ENCODE data around the gene CERS4. TPM values are rescaled to one million over a fixed set of nuclear protein-coding genes. Genes with fewer than 3 reads are reported as not detected.
"Not testable (repeated sequence)": the region's sequence is repeated elsewhere in the genome, so short reads cannot be mapped to it uniquely, and the experiment has no call there.

Gene CERS4
- total RNA-seq, 1 donor from 2014 or later = 30.6 TPM

DNA sequence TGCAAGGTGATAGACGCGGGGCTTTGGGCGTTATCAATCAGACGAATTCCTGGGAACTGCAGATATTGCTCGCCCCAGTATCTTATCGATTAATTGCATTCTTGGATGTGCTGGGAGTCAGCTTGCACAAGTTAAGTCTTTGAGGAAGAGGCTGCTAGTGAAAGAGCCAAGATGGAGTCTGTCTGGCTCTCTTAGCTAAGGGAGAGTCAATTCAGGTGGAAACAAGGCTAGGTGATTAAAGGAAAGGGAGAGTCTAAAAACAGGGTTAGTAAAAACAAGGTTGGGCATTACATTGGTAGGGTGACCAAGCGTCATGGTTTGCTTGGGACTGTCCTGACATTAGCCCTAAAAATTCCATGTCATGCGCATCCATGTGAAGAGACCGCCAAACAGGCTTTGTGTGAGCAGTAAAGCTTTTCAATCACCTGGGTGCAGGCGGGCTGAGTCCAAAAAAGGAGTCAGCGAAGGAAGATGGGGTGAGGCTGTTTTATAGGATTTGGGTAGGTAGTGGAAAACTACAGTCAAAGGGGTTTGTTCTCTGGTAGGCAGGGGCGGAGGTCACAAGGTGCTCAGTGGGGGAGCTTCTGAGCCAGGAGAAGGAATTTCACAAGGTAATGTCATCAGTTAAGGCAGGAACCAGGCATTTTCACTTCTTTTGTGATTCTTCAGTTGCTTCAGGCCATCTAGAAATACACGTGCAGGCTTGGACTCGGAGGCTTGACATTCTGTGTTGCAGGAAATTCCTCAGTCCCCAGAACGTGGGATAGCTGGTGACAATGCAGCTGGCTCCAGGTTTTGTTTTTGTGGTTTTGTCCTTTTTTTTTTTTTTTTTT is 5.7 kb upstream of the CERS4 start:
- DNase-seq; H3K27ac Mint-ChIP-seq; H3K36me3 Mint-ChIP-seq (ENCODE audit: low read depth); H3K9me3 Mint-ChIP-seq; intact Hi-C loops (cut with micrococcal nuclease); H3K4me3 Mint-ChIP-seq; H3K4me1 Mint-ChIP-seq: not testable (repeated sequence)
- peaks cover 12% of the 10 kb centered on the region for H3K27me3 Mint-ChIP-seq

DNA sequence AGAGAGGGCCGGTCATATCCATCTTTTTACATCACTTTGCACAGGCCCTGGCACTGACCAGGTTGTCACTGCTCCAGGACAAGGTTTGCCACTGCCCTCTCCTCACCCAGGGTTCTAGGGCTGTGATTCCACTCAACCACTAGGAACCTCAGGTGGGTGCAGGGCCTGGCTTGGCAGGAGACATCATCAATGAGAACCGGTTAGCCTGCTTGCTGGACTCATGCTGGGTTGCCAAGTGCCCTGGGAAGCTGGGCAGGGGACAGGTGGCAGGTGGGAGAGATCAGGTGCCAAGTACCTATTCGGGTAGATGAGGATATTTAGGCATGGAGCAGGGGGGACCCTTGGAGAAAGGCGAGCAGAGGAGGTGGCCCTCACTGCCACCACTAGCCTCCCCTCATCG is 4.2 kb upstream of the CERS4 start:
- intact Hi-C loops (cut with micrococcal nuclease) = no loop called here

DNA sequence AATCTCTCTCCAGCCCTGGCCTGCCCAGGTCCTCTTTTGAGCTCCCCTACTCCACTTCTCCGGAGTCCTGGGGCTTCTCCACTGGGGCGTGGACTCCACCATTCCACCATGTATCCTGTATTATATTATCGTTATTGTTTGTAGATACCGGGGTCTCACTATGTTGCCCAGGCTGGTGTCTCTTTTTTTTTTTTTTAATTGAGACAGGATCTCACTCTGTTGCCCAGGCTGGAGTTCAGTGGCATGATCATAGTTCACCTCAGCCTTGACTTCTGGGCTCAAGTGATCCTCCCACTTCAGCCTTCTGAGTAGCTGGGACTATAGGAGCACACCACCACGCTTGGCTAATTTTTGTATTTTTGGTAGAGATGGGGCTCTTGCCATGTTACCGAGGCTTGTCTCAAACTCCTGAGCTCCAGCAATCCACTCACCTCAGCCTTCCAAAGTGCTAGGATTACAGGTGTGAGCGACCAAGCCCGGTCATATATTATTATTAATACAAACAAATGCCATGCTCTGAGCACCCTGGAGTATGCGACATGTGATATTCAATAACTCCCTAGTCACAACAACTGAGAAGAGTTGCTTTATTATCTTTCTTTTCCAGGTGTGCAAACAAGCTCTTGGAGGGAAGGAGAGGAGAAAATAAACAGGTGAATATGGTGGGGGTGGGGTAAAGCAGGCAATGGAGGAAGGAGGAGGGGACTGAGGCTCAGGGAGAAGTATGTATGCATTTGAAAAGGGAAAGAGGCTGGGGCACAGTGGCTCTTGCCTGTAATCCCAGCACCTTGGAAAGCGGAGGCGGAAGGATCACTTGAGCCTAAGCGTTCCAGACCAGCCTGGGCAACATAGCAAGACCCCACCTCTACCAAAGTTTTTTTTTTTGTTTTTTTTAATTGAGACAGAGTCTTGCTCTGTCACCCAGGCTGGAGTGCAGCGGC is 2.8 kb upstream of the CERS4 start:
- Mint-ChIP-seq H3K9me3 (no peaks in the 10 kb centered on the region), H3K27ac (no peak overlapping the region), H3K36me3 (ENCODE audit: low read depth) (peaks cover 6% of the 10 kb centered on the region), H3K4me1 (peaks cover 19% of the 10 kb centered on the region), H3K4me3 (no peak overlapping the region), H3K27me3 (peaks cover 10% of the 10 kb centered on the region)
- no peak for DNase-seq
- intact Hi-C loops (cut with micrococcal nuclease) = no loop called here

More for the DNA sequence above, 4.2 kb upstream of the CERS4 start:
- Mint-ChIP-seq H3K27me3 (peaks cover 12% of the 10 kb centered on the region), H3K4me1 (peaks cover 14% of the 10 kb centered on the region), H3K36me3 (ENCODE audit: low read depth) (peaks cover 2% of the 10 kb centered on the region), H3K4me3 (no peak overlapping the region), H3K27ac (no peak overlapping the region), H3K9me3 (no peaks in the 10 kb centered on the region)
- DNase-seq = no peak

DNA sequence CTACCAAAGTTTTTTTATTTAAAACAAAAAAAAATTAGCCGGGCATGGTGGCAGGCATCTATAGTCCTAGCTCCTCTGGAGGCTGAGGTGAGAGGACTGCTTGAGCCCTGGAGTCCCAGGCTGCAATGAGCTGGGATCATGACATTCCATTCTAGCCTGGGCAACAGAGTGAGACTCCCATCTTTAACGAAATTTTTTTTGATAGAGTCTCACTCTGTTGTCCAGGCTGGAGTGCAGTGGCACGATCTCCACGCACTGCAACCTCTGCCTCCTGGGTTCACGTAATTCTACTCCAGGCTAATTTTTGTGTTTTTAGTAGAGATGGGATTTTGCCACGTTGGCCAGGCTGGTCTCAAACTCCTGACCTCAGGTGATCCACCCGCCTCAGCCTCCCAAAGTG is 1.8 kb upstream of the CERS4 start:
- H3K27me3 Mint-ChIP-seq; intact Hi-C loops (cut with micrococcal nuclease); DNase-seq; H3K9me3 Mint-ChIP-seq; H3K27ac Mint-ChIP-seq; H3K36me3 Mint-ChIP-seq (ENCODE audit: low read depth); H3K4me3 Mint-ChIP-seq: not testable (repeated sequence)
- peaks cover 25% of the 10 kb centered on the region for H3K4me1 Mint-ChIP-seq

DNA sequence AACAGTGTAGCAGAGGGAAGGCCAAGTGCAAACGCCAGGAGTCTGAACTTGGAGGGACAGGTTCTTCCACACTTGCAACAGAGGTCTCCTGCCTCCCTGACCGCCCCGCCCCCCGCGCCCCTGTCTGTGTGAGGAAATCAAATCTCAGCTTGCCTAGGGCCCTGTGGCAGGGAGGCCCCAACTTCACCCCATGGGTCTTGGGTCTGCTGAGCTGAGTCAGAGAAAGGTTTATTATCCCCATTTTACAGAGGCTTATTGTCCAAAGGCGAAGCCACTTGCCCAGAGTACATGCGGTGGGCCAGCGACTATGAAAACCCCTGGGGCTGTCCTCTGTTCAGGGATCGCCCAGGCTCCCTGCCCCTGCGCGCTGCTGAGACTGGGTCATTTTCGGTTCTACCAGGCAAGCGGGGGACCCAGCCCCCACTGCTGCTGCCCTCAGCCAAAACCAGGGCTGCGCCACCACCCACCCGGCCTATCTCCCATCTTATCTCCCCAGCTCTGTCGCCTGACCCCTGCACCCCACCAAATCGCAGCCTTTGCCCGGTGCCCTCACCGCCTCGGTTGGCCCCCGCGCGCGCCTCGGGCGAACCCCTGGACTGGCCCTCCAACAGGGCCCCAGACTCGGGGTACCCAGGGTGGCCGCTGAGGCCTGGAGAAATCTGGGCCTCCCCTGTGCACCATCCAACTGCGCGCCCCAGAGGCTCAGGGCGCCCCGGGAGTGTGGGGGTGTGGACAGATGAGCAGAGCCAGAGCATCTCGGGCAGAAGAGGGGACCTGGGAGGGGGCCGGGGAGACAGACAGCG is 850 bp upstream of the CERS4 start:
- H3K27ac Mint-ChIP-seq = peak overlapping the region; percentile 80
- peaks cover 9% of the 10 kb centered on the region for H3K36me3 Mint-ChIP-seq (ENCODE audit: low read depth)
- H3K4me1 Mint-ChIP-seq = peaks cover 25% of the 10 kb centered on the region
- peaks cover 8% of the 10 kb centered on the region for H3K27me3 Mint-ChIP-seq
- no peaks in the 10 kb centered on the region for H3K9me3 Mint-ChIP-seq
- no peak for DNase-seq
- intact Hi-C loops (cut with micrococcal nuclease) = loop anchor here (2.0 kb wide), 1 partner anchor 14 kb away; no protein-coding TSS in a partner anchor
- peak overlapping the region; percentile 88 for H3K4me3 Mint-ChIP-seq

DNA sequence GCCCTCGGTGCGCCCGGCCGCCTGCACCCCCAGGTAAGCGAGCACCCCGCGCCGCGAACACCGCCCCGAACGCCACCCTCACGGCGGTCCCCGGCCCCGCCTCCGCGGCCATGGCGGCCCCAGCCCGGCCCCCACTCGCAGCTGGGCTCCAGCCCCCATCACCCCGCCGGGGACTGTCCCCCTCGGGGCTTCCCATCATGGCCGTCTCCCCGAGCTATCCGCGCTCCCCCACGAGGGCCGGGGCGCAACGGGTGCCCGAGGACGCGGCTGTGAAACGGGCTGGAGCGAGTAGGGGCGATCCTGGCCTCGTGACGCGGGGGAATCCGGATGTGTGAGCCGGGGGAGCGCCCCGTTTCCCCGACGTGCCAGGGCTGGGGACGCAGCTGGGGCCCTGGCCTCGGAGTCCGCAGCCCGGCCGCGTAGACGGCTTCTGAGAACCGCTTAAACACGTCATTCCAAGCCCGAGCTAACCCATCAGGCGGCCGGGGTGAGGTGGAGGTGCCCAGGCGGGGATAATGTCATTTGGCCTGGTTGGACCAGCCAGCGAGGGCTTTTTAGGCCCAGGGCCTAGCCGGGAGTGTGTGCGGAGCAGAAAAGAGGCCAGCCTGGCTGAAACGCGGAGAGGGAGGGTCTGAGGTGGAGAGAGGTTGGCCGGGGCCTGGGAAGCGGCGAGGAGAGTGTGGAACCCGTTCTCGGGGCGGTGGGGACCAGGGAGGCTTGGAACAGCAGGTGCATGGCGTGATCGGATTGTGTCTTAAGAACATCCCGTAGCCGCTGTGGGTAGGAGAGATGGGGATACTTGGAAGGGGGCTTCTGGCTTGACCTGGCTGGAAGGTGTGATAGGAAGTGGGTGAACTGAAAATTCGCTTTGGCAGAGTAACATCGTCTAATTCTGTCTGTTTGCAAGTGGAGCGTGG is 550 bp downstream of the CERS4 start:
- peak; percentile 95 for DNase-seq
- Mint-ChIP-seq H3K36me3 (ENCODE audit: low read depth) (peaks cover 19% of the 10 kb centered on the region), H3K4me3 (peak overlapping the region; percentile 86), H3K27ac (peak overlapping the region; percentile 77), H3K27me3 (peaks cover 5% of the 10 kb centered on the region), H3K4me1 (peaks cover 29% of the 10 kb centered on the region), H3K9me3 (no peaks in the 10 kb centered on the region)
- intact Hi-C loops (cut with micrococcal nuclease) = loop anchor here (1.0 to 2.0 kb wide), 2 partner anchors 15 to 51 kb away; no protein-coding TSS in a partner anchor

DNA sequence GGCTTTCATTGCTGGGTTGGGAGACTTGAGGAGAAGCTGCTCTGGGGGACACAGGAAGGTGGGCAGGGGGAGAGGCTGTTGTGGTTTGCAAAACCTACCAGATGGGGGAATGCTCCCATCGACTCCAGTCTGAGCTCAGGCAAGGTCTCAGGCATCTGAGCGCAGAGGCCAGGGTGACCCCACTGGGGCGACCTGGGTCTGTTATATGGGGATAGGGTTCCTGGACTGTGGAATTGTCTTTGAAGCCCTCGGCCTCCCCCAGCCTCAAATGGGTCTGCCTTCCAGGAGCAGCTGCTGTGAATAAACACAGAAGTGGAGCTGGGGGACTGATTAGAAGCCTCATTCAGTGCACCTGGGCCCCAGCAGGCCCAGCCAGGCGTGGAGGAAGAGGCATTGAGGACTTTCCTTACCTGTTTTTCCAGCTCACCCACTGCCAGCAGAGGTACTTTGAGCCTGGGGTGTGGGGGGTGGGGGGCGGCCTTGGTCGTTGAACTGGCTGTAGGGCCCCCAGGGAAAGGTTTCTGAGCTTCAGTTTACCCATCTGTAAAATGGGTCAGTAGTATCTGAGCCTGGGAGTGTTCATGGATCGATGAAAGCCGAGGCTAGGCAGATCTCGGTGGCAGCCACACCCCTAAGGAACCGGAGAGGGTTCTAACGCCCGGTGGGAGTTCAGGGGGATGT is 1.4 kb downstream of the CERS4 start:
- Mint-ChIP-seq H3K4me3 (peak overlapping the region; percentile 86), H3K9me3 (no peaks in the 10 kb centered on the region), H3K27me3 (peaks cover 5% of the 10 kb centered on the region), H3K4me1 (peaks cover 27% of the 10 kb centered on the region), H3K27ac (peak overlapping the region; percentile 77), H3K36me3 (ENCODE audit: low read depth) (peaks cover 19% of the 10 kb centered on the region)
- no peak for DNase-seq
- intact Hi-C loops (cut with micrococcal nuclease) = loop anchor here (1.0 kb wide), 1 partner anchor 52 kb away; no protein-coding TSS in a partner anchor

DNA sequence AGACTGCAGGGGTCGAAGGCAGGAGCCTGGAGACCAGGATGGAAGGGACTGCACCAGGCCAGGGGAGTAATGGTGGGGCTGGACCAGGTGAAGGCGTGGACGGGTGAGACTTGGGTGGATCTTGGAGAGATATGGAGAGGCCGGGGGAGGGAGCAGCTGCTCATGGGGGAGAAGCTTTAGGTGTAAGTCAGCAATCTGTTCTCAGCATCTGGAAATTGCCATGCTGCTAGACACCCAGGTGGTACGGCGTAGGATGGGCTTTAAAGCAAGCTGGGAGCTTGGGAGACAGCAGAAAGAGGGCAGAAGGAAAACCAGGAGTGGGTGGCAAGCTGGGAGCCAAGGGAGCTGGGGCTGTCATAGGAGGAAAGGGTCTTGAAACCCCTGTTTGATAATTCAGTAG is 3.0 kb downstream of the CERS4 start:
- H3K9me3 Mint-ChIP-seq = no peaks in the 10 kb centered on the region
- intact Hi-C loops (cut with micrococcal nuclease) = no loop called here
- H3K4me3 Mint-ChIP-seq = no peak overlapping the region
- peaks cover 21% of the 10 kb centered on the region for H3K36me3 Mint-ChIP-seq (ENCODE audit: low read depth)
- no peak overlapping the region for H3K27ac Mint-ChIP-seq
- peaks cover 27% of the 10 kb centered on the region for H3K4me1 Mint-ChIP-seq
- DNase-seq = no peak
- peaks cover 3% of the 10 kb centered on the region for H3K27me3 Mint-ChIP-seq

DNA sequence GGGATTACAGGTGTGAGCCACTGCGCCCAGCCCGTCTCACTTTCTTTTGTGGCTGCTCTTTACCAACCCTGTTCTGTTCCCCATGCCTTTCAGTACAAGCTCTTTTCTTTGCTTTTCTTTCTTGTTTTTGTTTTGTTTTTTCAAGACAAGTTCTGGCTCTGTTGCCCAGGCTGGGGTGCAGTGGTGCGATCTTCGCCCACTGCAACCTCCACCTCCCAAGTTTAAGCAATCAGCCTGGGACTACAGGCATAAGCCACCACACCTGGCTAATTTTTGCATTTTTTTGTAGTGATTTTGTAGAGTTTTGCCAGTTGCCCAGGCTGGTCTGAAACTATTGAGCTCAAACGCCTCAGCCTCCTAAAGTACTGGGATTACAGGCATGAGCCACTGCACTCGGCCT is 3.7 kb downstream of the CERS4 start:
- intact Hi-C loops (cut with micrococcal nuclease) = no loop called here
- Mint-ChIP-seq H3K36me3 (ENCODE audit: low read depth) (peaks cover 21% of the 10 kb centered on the region), H3K4me3 (no peak overlapping the region)

DNA sequence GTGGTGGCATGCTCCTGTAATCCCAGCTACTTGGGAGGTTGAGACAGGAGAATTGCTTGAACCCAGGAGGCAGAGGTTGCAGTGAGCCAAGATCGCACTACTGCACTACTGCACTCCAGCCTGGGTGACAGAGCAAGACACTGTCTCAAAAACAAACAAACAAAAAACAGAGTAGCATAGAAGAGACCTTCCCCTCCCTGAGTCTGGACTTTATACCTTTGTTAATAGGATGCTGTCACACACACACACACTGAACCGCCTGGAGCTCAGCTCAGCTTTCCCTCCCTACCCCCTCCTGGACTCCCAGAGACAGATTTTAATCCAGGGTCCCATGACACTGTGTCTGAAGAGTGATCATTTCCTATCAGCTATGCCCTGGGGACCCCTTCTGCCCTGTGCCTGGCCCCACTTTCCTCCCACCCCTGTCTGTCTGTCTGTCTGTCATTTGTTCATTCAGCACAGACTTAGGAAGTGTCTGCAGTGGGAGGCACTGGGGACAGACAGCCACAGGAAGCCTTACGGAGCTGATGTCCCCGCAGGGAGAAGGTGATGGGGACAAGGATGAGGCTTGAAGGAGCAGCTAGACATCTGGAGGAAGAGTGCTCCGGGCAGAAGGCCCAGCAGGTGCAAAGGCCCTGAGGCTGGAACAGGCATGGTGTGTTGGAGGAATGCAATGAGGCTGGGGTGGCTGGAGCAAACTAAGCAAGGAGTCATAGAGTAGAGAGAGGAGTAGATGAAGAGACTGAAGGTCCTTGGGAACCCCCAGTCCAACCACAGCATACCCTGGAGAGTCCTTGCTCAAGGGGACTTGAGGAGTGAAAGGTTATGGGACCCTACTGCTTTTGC is 4.9 kb downstream of the CERS4 start:
- Mint-ChIP-seq H3K4me3 (no peak overlapping the region), H3K4me1 (peaks cover 24% of the 10 kb centered on the region), H3K27ac (peak overlapping the region; percentile 3), H3K27me3 (no peaks in the 10 kb centered on the region), H3K36me3 (ENCODE audit: low read depth) (peaks cover 24% of the 10 kb centered on the region), H3K9me3 (no peaks in the 10 kb centered on the region)
- no peak for DNase-seq
- intact Hi-C loops (cut with micrococcal nuclease) = no loop called here

More for the DNA sequence above, 3.7 kb downstream of the CERS4 start:
- no peaks in the 10 kb centered on the region for H3K9me3 Mint-ChIP-seq
- H3K27me3 Mint-ChIP-seq = peaks cover 3% of the 10 kb centered on the region
- DNase-seq = no peak
- peaks cover 27% of the 10 kb centered on the region for H3K4me1 Mint-ChIP-seq
- no peak overlapping the region for H3K27ac Mint-ChIP-seq

DNA sequence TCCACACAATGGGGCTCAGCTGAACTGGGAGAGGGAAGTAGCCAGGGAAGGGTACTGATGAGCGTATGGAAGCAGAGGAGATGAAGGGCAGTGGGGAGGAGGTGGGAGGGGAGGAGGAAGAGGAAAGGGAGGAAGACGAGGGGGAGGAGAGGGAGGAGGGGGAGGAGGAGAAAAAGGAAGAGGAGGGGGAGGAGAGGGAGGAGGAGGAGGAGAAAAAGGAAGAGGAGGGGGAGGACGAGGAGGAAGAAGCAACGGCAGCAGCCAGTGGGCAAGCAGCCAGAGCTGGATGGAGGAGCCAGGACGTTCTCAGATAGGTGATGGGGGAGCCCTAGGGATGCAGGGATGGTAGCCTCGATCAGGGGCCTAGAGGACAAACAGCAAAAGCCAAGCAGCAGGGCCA is 5.6 kb downstream of the CERS4 start:
- H3K27ac Mint-ChIP-seq = no peak overlapping the region
- DNase-seq = no peak
- intact Hi-C loops (cut with micrococcal nuclease) = no loop called here
- no peaks in the 10 kb centered on the region for H3K27me3 Mint-ChIP-seq
- peaks cover 23% of the 10 kb centered on the region for H3K36me3 Mint-ChIP-seq (ENCODE audit: low read depth)
- peaks cover 23% of the 10 kb centered on the region for H3K4me1 Mint-ChIP-seq
- no peaks in the 10 kb centered on the region for H3K9me3 Mint-ChIP-seq
- no peak overlapping the region for H3K4me3 Mint-ChIP-seq
